Activated B cell treated with CpG ODN at 0.5 μM for 24 hours (primary cell): ENCODE measurements around the gene TAS2R14. TPM values are rescaled to one million over a fixed set of nuclear protein-coding genes. Genes with fewer than 3 reads are reported as not detected.

Experiments used
- ATAC-seq: fragments of 200-7000 bp; cut with Tn5 transposase; one replicate; pipeline ENCODE4 v1.10.0; 2021; ENCODE audit warnings: low read depth, mild to moderate bottlenecking, moderate library complexity
- CTCF ChIA-PET: fragments of 350-600 bp; sonication (Branson Sonifier 250); formaldehyde crosslinking; loops from one replicate; lab custom pipeline; 2021; ENCODE audit warnings: antibody characterized with exemption; lab: Charles Lee
- POLR2A ChIA-PET: fragments of 350-600 bp; sonication (Branson Sonifier 250); formaldehyde crosslinking; loops from one replicate; lab custom pipeline; 2021; ENCODE audit warnings: antibody characterized with exemption; lab: Charles Lee
- DNase-seq: peaks from one replicate; pipeline ENCODE4 v3.0.0; 2022
- H3K27ac Mint-ChIP-seq: one replicate; pipeline ENCODE4 v1.8.0; 2020; ENCODE audit warnings: mixed read lengths
- H3K27me3 Mint-ChIP-seq: one replicate; pipeline ENCODE4 v1.8.0; 2021; ENCODE audit warnings: mixed read lengths
- H3K36me3 Mint-ChIP-seq: one replicate; pipeline ENCODE4 v1.8.0; 2021; ENCODE audit warnings: low read depth, mixed read lengths
- H3K4me1 Mint-ChIP-seq: one replicate; pipeline ENCODE4 v1.8.0; 2021; ENCODE audit warnings: mixed read lengths
- H3K4me3 Mint-ChIP-seq: one replicate; pipeline ENCODE4 v1.8.0; 2020; ENCODE audit warnings: mild to moderate bottlenecking, mixed read lengths
- H3K9me3 Mint-ChIP-seq: one replicate; pipeline ENCODE4 v1.8.0; 2020; ENCODE audit warnings: mixed read lengths
- intact Hi-C: fragments of 100-400 bp; cut with micrococcal nuclease; formaldehyde crosslinking; loops from one replicate; pipeline ENCODE4 v1.15.1; 2024
- total RNA-seq: library from RNA; stranded (reverse); gene quantifications from 2 replicates; pipeline ENCODE4 v1.2.3, GENCODE V29; 2022
- TF ChIP-seq, protein P1 (sequence below): fragments of 200-600 bp; IDR thresholded peaks from one replicate; pipeline ENCODE4 v1.8.0; 2022; ENCODE audit warnings: antibody characterized with exemption, mild to moderate bottlenecking

TAS2R14 gene
- total RNA-seq, 1 donor from 2014 or later: 3.1 TPM

DNA sequence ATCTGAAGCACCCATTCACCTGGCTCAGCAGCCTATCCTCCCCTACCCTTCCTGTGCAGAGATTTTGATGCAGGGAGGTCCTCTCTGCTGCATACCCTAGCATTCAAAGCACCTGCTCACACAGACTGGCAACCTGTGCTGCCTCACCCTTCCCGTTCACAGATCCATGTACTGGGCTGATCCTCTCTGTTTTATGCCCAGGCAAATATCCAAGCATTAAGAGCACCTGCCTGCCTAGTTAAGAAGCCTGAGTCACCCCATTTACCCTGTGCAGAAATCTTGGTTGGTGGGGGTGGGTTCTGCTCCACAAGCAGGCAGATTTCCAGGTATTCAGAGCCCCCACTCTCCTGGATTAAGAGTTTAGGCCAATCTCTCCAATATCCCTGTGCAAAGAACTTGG, 38.1 kb downstream of the TAS2R14 start:
- ChIA-PET CTCF (no interaction called here), POLR2A (no interaction called here)
- intact Hi-C loops: no loop called here
- H3K4me1 Mint-ChIP-seq: no peaks in the 10 kb centered on the region
- no peak overlapping the region for H3K27ac Mint-ChIP-seq
- H3K9me3 Mint-ChIP-seq: peaks cover 29% of the 10 kb centered on the region
- ATAC-seq (no peak), DNase-seq (no peak)
- H3K36me3 Mint-ChIP-seq: peaks cover 24% of the 10 kb centered on the region
- no peak overlapping the region for H3K4me3 Mint-ChIP-seq
- TF ChIP-seq, protein P1, sequence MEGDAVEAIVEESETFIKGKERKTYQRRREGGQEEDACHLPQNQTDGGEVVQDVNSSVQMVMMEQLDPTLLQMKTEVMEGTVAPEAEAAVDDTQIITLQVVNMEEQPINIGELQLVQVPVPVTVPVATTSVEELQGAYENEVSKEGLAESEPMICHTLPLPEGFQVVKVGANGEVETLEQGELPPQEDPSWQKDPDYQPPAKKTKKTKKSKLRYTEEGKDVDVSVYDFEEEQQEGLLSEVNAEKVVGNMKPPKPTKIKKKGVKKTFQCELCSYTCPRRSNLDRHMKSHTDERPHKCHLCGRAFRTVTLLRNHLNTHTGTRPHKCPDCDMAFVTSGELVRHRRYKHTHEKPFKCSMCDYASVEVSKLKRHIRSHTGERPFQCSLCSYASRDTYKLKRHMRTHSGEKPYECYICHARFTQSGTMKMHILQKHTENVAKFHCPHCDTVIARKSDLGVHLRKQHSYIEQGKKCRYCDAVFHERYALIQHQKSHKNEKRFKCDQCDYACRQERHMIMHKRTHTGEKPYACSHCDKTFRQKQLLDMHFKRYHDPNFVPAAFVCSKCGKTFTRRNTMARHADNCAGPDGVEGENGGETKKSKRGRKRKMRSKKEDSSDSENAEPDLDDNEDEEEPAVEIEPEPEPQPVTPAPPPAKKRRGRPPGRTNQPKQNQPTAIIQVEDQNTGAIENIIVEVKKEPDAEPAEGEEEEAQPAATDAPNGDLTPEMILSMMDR: no peak
- H3K27me3 Mint-ChIP-seq: no peaks in the 10 kb centered on the region

DNA sequence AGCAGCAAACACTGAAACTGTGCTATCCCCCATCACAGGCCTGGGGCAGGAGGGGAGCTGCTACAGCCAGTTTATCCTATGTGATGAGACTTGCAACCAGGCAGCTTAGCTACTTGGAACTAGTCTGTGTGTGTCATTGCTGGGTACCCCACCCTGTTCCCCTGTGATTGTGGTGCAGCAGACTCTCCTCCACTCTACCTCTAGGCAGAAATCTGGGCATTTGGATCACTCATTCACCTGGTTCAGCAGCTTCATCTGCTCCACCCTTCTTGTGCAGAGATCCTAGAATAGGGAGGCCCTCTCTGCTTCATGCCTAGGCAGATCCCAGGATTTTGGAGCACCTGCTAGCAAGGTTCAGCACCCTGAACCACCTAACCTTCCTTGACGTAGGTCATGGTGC, 38.5 kb downstream of the TAS2R14 start:
- TF ChIP-seq, protein P1: no peak
- POLR2A ChIA-PET: no interaction called here
- CTCF ChIA-PET: no interaction called here
- H3K27ac Mint-ChIP-seq: no peak overlapping the region
- DNase-seq (no peak), ATAC-seq (no peak)
- intact Hi-C loops: no loop called here
- H3K36me3 Mint-ChIP-seq: peaks cover 22% of the 10 kb centered on the region
- no peaks in the 10 kb centered on the region for H3K27me3 Mint-ChIP-seq
- no peaks in the 10 kb centered on the region for H3K4me1 Mint-ChIP-seq
- peaks cover 26% of the 10 kb centered on the region for H3K9me3 Mint-ChIP-seq
- H3K4me3 Mint-ChIP-seq: no peak overlapping the region

DNA sequence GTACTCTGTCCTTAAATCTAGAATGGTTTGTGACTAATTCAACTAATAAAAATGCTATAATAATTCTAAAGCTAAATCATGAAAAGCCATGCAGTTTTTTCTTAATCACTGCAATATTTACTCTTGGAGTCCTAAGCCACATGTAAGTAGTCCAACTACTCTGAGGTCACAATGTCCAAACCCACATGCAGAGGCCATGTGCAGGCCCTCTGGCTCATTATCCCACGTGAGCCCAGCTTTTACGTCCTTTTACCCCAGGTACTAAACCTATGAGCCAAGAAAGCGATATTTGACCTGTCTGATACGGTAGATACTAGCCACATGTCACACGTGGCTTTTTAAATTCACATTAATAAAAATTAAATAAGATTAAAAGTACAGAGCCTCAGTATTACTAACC, 42.2 kb downstream of the TAS2R14 start:
- TF ChIP-seq, protein P1: no peak
- intact Hi-C loops: no loop called here
- Mint-ChIP-seq H3K4me1 (no peaks in the 10 kb centered on the region), H3K27ac (no peak overlapping the region), H3K9me3 (no peaks in the 10 kb centered on the region), H3K4me3 (no peak overlapping the region), H3K27me3 (no peaks in the 10 kb centered on the region), H3K36me3 (peaks cover 3% of the 10 kb centered on the region)
- no peak for DNase-seq
- ChIA-PET POLR2A (no interaction called here), CTCF (no interaction called here)
- no peak for ATAC-seq

DNA sequence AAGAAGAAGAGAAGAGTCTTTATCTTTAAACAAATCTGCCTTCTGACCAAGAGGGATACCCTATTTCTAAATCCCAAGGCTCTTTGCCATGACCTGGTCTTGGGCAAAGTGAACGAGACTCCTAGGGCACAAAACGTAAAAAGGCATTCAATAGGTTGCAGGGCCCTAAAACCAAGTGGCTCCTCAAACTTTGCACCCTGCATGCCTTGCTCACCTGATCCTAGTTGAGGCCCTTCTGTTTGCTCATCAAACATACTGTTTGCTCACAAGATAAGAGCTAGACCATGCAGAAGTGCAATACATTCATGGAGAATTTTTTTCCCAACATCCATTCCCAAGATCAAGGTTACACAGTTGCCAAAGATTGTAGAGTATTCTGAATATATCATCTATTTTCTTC, 47.1 kb downstream of the TAS2R14 start:
- CTCF ChIA-PET: no interaction called here
- DNase-seq: no peak
- H3K9me3 Mint-ChIP-seq: no peaks in the 10 kb centered on the region
- no peaks in the 10 kb centered on the region for H3K4me1 Mint-ChIP-seq
- intact Hi-C loops: no loop called here
- no peak overlapping the region for H3K4me3 Mint-ChIP-seq
- no peaks in the 10 kb centered on the region for H3K27me3 Mint-ChIP-seq
- POLR2A ChIA-PET: no interaction called here
- no peak overlapping the region for H3K27ac Mint-ChIP-seq
- no peak for ATAC-seq
- TF ChIP-seq, protein P1: no peak
- peaks cover 8% of the 10 kb centered on the region for H3K36me3 Mint-ChIP-seq

DNA sequence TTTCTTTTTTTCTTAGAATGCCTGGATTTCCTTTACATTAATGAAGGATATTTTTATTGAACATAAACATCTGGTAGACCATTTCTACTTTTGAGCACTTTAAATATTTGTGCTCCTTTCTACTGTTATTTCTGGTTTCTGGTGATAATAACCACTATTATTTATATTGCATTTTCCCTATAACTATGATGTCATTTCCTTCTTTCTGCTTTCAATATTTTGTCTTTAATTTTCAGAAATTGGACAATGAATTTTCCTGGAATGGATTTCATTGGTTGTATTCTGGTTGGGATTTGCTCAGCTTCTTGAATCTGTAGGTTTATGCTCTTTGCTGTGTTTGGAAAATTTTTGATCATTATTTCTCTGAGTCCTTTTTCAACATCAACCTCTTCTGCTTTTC, 49.8 kb downstream of the TAS2R14 start:
- Mint-ChIP-seq H3K36me3 (peaks cover 5% of the 10 kb centered on the region), H3K9me3 (no peaks in the 10 kb centered on the region), H3K4me3 (no peak overlapping the region), H3K27me3 (no peaks in the 10 kb centered on the region), H3K27ac (no peak overlapping the region), H3K4me1 (no peaks in the 10 kb centered on the region)
- DNase-seq (no peak), ATAC-seq (no peak)
- CTCF ChIA-PET: no interaction called here
- intact Hi-C loops: no loop called here
- POLR2A ChIA-PET: no interaction called here
- TF ChIP-seq, protein P1: no peak

Other genes starting within 250 kb of the TAS2R14 start
- 50.3 and 58.8 TPM in 2 replicates for gene YBX3, start 215.9 kb downstream of the TAS2R14 start, total RNA-seq
- gene TAS2R7, start 136.6 kb downstream of the TAS2R14 start, total RNA-seq: not detected in 2 replicates
- not detected in 2 replicates for gene TAS2R8, start 132.0 kb downstream of the TAS2R14 start, total RNA-seq
- gene TAS2R9, start 129.1 kb downstream of the TAS2R14 start, total RNA-seq: not detected in 2 replicates
- 0.27 and 0.44 TPM in 2 replicates for gene TAS2R10, start 112.9 kb downstream of the TAS2R14 start, total RNA-seq
- 0.98 and 3.0 TPM in 2 replicates for gene PRR4, start 89.8 kb downstream of the TAS2R14 start, total RNA-seq
- gene PRH1, start 55.0 kb downstream of the TAS2R14 start, total RNA-seq: 27.6 and 35.2 TPM in 2 replicates
- gene TAS2R13, start 29.7 kb downstream of the TAS2R14 start, total RNA-seq: 1.00 and 1.4 TPM in 2 replicates
- not detected in 2 replicates for gene PRH2, start 10.0 kb downstream of the TAS2R14 start, total RNA-seq
- 1.0 and 1.2 TPM in 2 replicates for gene TAS2R50, start 47.6 kb upstream of the TAS2R14 start, total RNA-seq
- 1.7 and 2.4 TPM in 2 replicates for gene TAS2R20, start 59.0 kb upstream of the TAS2R14 start, total RNA-seq
- 2.9 and 4.0 TPM in 2 replicates for gene TAS2R19, start 83.4 kb upstream of the TAS2R14 start, total RNA-seq
- gene TAS2R31, start 92.1 kb upstream of the TAS2R14 start, total RNA-seq: 4.3 and 5.3 TPM in 2 replicates
- 0.60 and 1.5 TPM in 2 replicates for gene TAS2R46, start 123.0 kb upstream of the TAS2R14 start, total RNA-seq
- 1.7 and 2.7 TPM in 2 replicates for gene TAS2R43, start 153.1 kb upstream of the TAS2R14 start, total RNA-seq
- gene TAS2R30, start 195.4 kb upstream of the TAS2R14 start, total RNA-seq: 3.4 and 6.3 TPM in 2 replicates
- gene SMIM10L1, start 231.9 kb upstream of the TAS2R14 start, total RNA-seq: 7.3 and 8.8 TPM in 2 replicates
- gene TAS2R42, start 247.7 kb upstream of the TAS2R14 start, total RNA-seq: not detected in 2 replicates